GM18867 (cell line): ENCODE data around the gene FUCA2.
A peak's percentile ranks its signal among the peaks of the same experiment; 100 is the strongest.
"Not testable (repeated sequence)": the region's sequence is repeated elsewhere in the genome, so short reads cannot be mapped to it uniquely, and the experiment has no call there.

ENCODE experiments used
- ATAC-seq: cut with Tn5 transposase; IDR thresholded peaks from one replicate; pipeline ENCODE4 v1.9.1; 2021; ENCODE audit warnings: mild to moderate bottlenecking, moderate library complexity; ENCODE audit not compliant: unreplicated experiment

FUCA2 gene

DNA sequence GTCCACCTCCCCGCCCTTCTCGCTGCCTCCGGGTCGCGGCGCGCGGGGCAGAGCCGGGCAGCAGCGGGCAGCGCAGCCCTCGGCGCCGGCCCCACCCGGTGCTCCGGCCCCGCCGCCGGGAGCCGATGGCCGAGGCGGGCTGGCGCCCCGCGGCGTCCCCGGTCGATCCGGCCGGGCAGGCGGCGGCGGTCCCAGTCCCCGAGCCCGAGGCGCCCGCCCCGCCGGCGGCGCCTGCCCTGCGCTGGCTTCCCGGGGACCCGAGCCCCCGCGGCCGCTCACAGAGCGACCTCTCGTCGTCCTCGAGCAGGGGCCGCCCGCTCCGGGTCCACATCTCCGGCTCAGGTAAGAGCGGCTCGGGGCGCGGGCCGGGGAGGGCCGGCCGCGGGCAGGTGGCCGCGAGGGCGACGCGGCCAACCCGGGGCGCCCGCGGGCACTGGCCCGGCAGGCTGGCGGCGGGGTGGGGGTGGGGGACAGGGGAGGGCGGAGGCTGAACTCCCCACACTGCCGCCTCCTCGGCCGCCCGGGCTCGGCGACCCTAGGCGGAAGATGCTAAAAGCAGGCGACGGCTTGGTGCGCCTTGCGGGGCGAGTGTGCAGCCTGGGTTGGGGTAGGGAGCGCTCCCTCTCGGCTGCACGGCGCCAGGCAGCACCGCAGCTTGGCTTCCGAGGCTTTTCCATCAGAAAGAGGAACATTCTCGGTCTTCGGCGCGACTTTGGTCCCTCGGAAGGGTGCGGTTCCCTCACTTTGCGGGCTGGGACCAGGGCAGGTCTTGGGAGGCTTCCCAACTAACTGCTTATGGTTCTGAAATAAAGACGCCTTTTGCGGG lies 25.6 kb upstream of the FUCA2 start:
- ATAC-seq: peak; percentile 60

DNA sequence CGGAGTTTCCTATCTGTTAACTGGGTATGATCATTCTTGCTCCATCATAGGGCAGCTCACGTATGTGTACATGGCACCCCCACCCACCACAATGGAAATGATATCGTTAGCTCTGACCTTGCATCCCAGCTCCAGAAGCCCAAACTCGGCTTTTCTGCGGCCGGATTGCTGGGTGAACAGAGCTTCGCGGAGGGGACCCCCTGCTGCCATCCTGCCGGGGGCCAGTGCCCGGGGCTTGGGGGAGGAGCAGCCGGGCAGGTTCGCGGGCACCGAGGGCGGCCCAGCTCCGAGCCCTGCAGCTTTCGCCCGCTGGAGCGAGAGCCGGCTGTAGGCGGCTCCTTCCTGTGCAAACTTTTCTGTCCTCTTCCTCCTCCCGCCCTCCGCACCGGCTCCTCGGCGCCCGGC lies 24.9 kb upstream of the FUCA2 start:
- peak; percentile 71 for ATAC-seq

DNA sequence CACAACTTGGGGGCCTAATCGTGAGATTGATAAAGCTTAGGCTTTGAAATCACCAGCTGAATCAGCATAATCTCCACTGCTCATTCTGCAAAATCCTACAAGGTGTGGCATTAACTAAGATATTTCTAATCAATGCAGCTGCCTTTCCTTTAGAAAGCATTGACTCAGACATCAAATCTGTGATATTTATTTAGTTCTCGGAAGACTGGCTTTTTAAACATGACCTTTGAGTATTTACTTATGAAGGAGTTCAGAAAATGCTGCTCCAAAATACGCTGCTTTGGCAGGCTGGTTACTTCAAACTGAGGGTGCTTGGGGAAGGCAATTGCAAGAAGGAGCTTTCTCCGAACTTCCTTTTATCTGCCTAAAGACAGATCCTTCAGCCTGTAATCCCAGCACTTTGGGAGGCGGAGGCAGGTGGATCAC lies 23.7 kb upstream of the FUCA2 start:
- ATAC-seq: no peak

DNA sequence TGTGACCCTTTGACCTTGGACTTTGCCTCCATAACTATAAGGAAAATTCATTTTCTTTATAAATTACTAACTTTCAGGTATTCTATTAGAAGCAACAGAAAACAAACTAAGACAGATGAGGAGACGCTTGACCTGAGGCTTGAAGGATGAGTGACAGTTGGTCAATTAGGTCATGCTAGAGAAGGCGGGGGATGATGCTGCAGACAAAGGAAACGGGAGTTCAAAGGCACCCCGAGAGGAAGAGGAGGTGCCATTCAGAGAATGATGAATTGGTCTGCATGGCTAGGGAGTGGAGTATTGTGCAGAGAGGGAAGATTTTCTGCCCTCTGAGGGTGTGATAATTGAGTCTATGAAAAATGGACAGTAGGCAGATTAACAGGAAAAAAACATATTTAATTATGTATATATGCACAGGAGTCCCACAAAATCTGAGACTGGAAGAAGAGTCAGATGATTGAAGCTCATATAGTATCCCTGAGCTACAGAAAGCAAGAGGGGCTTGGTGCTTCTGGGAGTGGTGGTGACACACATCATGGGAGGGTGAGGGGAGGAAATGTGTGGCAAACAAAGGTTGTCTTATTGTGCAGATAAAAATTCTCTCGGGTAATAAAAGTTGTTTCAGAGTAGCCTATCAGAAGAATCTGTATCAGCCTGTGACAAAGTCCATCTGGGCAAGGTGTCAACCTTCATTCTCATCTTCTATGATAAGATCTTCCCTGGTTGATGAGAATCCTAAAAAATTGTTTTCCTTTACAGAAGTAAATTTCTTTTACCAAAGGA lies 20.4 kb upstream of the FUCA2 start:
- no peak for ATAC-seq

DNA sequence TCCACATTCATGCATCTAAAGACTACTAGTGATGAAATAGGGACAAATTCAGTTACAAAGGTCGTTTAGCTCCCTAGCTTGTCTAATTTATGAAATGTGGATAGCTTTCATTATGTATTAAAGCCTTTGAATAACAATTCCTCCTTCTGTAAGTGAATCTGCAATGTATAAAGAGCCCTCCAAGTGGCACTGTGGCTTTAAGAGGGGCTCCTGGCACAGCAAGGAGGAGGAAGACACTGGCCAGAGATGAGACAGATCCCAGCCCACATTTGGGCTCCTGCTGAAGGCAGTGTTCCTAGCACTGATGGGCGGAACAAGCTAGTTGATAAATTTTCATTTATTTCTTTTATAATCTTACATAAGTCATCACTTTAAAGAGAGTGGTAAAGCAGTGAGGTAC lies 17.6 kb upstream of the FUCA2 start:
- no peak for ATAC-seq

DNA sequence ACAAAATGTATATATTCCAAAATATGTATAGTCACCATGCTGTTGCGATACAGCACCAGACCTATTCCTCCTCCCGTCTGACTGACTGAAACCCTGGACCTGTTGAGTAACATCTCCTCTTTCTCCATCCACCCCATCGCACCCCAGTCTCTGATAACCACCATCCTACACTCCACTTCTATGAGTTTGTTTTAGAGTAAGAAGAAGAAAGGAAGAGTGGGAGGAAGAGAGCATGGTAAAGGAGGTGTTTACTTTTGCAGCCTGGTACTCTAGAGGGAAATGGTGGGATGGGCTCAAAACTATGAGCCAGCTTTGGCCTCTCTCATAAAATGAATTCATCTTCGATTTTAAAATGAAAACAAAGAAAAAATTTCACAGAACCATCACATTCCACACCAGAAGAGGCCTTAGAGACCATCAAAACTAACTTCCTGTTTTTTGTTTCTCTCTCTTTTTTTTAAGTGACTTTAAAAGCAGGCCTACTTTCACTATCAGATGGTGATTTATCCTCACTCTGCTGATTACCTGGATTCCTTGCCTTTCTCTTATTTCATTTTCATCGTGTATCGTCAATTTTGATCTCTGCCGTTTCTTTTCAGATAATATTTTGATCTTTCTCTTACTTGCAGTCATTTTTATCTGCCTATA lies 16.8 kb upstream of the FUCA2 start:
- ATAC-seq: peak; percentile 74

DNA sequence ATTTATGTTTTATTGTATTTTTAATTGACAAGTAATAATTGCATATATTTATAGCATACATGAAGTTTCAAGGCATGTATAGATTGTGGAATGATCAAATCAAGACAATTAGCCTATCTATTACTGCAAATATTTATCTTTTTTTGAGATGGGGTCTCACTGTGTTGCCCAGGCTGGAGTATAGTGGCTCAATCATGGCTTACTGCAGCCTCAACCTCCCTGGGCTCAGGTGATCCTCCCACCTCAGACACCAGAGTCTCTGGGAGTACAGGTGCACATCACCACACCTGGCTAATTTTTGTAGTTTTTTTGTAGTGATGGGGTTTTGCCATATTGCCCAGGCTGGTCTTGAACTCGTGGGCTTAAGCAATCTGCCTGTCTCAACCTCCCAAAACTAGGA lies 16.2 kb upstream of the FUCA2 start:
- no peak for ATAC-seq

DNA sequence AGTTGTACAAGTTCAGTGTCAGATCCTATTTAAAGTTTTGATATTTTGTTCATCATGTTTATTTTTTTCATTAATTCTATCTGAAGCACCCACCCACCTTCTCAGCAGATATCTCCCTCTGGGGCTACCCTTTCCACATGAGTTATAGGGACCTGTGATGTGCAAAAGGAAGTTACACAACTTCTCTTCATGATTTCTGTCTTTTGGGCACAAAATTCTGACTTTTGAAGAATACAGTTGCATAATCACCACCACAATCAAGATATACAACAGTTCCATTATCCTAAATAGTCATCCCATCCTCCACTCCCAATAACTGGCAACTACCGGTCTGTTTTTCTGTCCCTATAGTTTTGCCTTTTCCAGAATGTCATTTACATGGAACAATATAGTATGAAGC lies 13.8 kb upstream of the FUCA2 start:
- no peak for ATAC-seq

DNA sequence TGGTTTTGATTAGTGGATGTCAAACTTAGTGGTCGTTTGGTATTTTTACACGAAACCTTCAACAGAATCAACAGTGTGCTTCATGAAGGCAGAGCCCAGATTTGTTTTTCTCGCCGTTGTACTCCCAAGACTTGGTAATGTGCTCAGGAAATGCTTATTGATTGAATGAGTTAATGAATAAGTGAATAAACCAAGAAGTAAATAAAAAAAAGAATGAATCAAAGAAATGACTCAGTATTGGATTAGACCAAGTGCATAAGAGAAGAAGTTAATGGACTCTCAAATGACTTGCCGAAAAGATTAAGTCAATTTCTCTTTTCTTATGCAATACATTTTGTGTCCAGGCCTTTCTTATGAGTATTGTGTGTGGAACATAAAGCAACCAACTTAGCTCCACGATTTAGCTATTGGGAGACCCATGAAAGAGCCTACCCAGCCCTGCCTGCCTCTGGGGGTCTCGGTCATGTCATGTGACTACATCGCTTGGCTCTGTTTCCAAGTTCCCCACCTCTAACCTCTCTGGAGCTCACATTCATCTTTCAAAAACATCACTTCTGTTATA lies 10.6 kb upstream of the FUCA2 start:
- no peak for ATAC-seq

DNA sequence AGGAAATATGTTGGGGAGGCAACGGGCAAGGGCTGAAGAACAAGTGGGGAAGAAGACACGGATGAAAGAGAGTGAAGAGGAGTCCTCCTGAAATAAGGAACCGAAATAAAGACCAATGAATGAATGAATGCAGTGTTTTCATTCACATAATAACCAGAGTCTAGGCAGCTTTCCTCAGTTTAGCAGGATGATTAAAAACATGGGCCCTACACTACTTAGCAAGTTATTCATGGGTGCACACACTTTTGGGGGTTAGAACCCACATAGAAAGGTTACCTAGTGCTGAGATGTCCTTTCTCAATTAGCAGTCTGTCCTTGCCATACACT lies 5.9 kb upstream of the FUCA2 start:
- ATAC-seq: no peak

DNA sequence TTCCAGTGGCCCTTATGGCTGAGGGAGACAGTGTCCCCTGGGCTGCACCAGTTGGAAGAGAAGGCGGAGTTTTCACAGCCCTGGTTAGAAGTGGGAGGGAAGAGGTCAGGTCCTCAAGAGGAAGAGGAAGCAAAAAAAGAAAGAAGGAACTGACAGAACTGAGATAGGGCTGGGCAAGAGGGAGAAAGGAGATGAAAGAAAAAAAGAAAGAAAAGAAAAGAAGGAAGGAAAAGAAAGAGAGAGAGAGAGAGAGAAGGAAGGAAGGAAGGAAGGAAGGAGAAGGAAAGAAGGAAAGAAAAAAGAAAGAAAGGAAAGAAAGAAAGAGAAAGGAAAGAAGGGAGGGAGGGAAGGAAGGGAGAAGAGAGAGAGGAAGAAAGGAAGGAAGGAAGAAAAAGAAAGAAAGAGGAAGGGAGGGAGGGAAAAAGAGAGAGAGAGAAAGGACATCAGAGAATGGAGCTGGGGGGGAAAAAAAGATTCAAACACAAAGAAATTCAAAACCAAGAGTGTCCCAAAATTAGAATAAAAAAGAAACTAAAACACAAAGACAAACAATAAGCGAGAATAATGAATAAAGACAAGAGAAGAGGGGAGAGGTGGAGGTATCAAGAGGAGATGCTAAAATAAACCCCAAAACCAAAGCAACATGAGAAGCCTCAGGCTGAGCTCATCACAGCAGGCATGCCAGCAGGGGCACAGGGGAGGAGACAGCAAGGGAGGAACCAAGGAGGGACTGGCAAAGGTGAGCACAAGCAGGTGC lies 5.3 kb upstream of the FUCA2 start:
- ATAC-seq: no peak

DNA sequence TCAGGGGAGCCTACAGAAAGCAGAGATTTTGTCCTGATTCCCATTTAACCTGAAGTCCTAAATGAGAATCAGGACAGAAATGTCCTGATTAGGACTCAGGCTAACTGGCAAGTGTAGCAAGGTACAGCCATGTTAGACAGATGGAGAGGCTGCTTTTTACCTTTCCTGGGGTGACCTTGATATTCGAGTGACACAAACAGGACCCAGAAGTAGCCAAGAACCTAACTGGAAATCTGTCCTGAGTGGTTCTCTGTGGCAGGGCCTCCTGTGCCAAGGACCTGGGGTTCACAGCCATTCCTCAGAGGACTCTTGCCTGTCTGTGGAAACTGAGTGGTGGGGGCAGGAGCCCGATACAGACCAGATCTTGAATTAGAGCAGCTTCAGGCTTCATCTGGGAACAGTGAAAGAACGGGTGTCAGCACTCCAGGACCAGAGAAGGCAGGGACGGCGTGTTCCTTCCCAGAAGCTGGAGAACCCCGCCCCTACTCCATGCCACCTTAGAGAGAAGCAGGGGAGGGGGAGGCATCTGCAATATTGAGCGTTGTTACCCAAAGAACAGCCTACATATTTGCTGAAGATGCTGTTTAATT lies 4.3 kb upstream of the FUCA2 start:
- no peak for ATAC-seq

DNA sequence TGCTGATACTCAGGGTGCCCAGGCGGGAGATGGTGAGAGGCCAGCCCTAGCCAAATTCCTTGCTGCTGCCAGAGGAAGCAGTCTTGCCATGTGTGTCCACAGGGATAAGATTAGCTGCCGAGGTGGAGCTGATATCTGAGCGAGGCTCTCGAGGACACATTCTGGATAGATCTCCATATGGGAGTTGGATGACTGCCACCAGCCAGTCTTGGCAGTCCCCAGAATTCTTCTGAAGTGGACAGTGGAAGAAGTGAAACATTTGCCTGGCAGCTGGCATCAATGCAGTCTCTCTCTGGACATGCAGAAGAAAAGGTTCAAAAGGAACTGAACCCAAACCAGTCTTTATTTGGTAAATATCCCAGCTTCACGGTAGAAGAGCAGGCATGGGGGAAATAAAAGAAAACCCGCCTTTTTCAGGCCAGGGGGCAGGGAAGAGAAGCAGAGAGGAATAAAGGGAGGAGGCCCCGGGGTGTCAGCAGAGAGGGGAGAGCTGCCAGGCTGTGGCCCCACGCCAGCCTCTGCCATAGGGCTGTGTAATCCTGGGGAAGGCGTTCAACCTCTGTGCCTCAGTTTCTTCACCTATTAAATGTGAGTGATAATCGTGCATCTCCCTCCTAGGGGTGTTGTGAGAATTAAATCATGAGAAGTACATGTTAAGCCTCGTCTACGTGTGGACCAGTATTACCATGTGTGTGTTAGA lies 3.7 kb upstream of the FUCA2 start:
- no peak for ATAC-seq

DNA sequence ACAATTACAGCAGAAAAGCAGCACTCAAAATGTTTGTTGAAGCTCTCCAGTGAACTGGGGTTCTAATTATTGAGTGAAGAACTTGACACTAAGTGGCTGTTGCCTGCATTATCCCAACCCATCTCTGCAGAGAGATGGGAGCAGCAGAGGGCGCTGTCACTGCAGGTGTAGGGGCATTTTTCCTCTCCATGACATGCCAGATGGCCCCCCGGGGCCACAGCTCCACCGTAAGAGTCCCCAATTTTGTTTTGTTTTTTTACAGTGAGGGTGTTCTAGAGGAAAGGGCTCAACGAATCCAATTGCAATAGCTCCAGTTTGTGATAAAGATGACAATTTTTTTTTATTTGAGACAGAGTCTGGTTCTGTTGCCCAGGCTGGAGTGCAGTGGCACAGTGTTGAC lies 1.9 kb upstream of the FUCA2 start:
- ATAC-seq: peak; percentile 28

DNA sequence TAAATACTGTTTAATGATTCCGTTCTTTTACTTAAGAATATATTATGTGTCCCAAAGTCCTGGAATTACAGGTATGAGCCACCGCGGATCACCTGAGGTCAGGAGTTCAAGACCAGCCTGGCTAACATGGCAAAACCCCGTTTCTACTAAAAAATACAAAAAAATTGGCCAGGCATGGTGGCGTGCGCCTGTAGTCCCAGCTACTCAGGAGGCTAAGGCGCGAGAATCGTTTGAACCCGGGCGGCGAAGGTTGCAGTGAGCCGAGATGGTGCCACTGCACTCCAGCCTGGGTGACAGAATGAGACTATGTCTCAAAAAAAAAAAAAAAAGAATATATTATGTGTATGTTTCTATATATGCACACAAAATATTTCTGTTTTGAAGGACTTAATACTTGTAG lies 1.2 kb downstream of the FUCA2 start:
- not testable (repeated sequence) for ATAC-seq

DNA sequence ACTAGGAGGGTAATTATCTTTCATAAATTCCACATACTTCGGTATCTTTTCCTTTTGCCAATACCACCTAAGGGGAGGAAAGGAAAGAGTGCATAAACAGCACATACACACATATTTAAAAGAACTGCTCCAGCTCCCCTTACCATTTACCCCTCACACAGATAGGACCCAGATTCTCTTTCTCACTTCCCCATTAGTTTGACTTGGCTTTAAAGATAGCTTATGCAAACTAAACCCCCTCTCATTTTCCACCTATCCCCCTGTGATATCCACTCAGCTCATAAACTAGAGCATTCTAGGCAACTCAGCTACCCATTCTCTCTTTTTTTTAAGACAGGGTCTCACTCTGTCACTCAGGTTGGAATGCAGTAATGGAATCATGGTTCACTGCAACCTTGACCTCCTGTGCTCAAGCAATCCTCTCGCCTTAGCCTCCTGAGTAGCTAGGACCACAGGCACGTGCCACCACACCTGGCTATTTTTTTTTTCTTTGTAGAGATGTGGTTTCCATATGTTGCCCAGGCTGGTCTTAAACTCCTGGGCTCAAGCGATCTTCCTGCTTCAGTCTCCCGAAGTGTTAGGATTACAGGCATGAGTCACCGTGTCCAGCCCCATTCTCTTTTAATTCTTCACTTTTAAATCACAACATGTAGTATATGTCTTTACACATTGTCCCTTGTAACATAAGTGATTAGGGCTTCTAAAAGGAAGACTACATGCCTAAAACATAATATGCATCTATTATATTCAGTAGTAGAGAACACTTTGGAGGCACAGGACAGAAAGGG lies 4.0 kb downstream of the FUCA2 start:
- ATAC-seq: peak; percentile 56

DNA sequence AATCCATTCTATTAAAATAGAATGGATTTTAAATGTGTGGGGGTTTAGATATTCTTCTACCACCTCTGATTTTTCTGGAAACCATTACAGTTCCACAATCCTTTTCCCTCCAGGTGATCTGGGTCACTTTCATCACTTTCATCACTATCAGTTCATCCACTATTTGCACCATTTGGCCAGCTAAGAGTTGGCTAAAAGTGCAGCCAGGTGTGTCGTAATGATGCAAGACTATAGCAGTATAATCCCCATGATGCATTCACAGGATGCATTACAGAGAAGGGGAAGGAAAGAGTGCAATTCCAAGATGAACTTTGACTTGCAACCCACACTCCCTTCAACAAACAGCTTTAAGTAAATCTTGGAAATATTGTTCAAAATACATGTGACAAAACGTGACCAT lies 4.9 kb downstream of the FUCA2 start:
- no peak for ATAC-seq

DNA sequence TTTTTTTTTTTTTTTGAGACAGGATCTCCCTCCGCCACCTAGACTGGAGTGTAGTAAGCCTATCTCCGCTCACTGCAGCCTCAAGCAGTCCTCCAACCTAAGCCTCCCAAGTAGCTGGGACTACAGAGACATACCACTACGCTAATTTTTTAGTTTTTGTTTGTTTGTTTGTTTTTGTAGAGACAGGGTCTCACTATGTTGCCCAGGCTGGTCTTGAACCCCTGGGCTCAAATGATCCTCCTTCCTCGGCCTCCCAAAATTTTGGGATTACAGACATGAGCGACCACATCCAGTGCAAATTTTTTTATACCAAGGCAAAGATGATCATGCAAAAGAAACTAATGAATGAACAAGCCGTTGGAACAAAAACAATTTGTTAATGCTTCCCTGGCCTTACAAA lies 5.3 kb downstream of the FUCA2 start:
- no peak for ATAC-seq

DNA sequence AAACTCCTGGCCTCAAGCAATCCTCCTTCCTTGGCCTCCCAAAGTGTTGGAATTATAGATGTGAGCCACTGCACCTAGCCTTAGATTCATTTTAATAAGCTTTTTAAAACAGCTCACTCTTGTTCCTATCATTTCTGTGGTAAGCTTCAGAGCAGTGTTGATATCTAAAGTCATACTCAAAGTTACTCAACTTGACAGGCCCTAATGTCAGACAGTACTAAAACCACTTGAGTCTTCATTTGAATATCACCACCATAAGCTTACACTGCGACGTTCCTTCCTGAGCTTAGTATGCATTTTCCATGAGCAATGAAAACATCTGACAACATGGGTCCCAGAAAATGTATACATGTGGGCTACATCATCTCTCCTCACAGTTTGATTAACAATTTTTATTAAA lies 6.0 kb downstream of the FUCA2 start:
- peak; percentile 35 for ATAC-seq
